ENCODE results near the gene ATG16L2.

- TF ChIP-seq, protein P1, sequence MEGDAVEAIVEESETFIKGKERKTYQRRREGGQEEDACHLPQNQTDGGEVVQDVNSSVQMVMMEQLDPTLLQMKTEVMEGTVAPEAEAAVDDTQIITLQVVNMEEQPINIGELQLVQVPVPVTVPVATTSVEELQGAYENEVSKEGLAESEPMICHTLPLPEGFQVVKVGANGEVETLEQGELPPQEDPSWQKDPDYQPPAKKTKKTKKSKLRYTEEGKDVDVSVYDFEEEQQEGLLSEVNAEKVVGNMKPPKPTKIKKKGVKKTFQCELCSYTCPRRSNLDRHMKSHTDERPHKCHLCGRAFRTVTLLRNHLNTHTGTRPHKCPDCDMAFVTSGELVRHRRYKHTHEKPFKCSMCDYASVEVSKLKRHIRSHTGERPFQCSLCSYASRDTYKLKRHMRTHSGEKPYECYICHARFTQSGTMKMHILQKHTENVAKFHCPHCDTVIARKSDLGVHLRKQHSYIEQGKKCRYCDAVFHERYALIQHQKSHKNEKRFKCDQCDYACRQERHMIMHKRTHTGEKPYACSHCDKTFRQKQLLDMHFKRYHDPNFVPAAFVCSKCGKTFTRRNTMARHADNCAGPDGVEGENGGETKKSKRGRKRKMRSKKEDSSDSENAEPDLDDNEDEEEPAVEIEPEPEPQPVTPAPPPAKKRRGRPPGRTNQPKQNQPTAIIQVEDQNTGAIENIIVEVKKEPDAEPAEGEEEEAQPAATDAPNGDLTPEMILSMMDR (tag by site-specific recombination; IDR thresholded peaks at IDR 0.05) = no peak
- TF ChIP-seq KLF10 (tag by site-specific recombination; IDR thresholded peaks at IDR 0.05) (no peak), ZNF549 (tag by site-specific recombination; IDR thresholded peaks at IDR 0.05) (no peak)
- TF ChIP-seq, protein P2, sequence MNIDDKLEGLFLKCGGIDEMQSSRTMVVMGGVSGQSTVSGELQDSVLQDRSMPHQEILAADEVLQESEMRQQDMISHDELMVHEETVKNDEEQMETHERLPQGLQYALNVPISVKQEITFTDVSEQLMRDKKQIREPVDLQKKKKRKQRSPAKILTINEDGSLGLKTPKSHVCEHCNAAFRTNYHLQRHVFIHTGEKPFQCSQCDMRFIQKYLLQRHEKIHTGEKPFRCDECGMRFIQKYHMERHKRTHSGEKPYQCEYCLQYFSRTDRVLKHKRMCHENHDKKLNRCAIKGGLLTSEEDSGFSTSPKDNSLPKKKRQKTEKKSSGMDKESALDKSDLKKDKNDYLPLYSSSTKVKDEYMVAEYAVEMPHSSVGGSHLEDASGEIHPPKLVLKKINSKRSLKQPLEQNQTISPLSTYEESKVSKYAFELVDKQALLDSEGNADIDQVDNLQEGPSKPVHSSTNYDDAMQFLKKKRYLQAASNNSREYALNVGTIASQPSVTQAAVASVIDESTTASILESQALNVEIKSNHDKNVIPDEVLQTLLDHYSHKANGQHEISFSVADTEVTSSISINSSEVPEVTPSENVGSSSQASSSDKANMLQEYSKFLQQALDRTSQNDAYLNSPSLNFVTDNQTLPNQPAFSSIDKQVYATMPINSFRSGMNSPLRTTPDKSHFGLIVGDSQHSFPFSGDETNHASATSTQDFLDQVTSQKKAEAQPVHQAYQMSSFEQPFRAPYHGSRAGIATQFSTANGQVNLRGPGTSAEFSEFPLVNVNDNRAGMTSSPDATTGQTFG (tag by site-specific recombination; IDR thresholded peaks at IDR 0.05; ENCODE audit: borderline replicate concordance) = no peak
Observed at GRCh38 chr11:72770799-72771198, 43.4 kb upstream of the ATG16L2 start.

Measured in HEK293 (cell line).